HUES64 (cell line): ENCODE data around the gene NACAD.

ENCODE experiments used
- H3K27ac ChIP-seq: 2 replicates; pipeline ENCODE4 v1.7.0; 2013; ENCODE audit warnings: low read depth, low read length, inconsistent platforms
- H3K27me3 ChIP-seq: 2 replicates; pipeline ENCODE4 v1.6.1; 2013; ENCODE audit warnings: mild to moderate bottlenecking, low read length; ENCODE audit not compliant: insufficient read depth
- H3K36me3 ChIP-seq: 2 replicates; pipeline ENCODE4 v1.6.1; 2013; ENCODE audit warnings: mild to moderate bottlenecking, low read length; ENCODE audit not compliant: insufficient read depth
- H3K4me1 ChIP-seq: 2 replicates; pipeline ENCODE4 v1.6.1; 2013; ENCODE audit warnings: mild to moderate bottlenecking, low read length, moderate library complexity; ENCODE audit not compliant: insufficient read depth
- H3K4me3 ChIP-seq: 2 replicates; pipeline ENCODE4 v1.5.1; 2013; ENCODE audit warnings: mild to moderate bottlenecking, low read length, moderate library complexity
- H3K9ac ChIP-seq: 2 replicates; pipeline ENCODE4 v1.6.1; 2013; ENCODE audit warnings: mild to moderate bottlenecking, low read depth, low read length
- H3K9me3 ChIP-seq: 2 replicates; pipeline ENCODE4 v1.6.1; 2013; ENCODE audit warnings: low read depth, low read length; ENCODE audit not compliant: insufficient read depth
- WGBS: fragments of 150-250, 120-280 bp; methylation state at CpG from one replicate; pipeline ENCODE4 v1.1.7; 2013; ENCODE audit warnings: missing lambda C conversion rate; 5-methylcytosine and 5-hydroxymethylcytosine counted together

NACAD gene

DNA sequence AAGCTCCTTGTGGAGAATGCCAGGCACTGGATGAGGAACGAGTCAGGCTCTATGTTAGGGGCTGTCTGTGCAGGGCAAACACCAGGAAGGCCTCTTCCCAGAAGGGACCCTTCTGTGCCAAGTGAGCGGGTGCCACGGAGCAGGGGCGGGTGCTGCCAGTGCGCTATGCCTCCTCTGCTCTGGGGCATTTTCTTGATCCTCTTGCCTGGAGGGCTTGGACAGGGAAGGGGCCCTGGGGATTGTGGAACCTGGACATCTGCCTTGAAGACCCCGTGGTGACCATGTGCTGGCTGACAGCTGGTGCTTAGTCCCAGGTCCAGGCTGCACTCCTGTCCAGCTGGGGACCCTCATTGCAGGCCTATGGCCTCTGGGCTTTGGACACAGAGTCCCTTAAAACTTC is 38.2 kb upstream of the NACAD start:
- peaks cover 13% of the 10 kb centered on the region for H3K4me1 ChIP-seq
- no peak overlapping the region for H3K4me3 ChIP-seq
- no peak overlapping the region for H3K9ac ChIP-seq
- 81% methylated on average over 6 of the region's 6 CpGs for WGBS
- H3K9me3 ChIP-seq, result no peaks in the 10 kb centered on the region
- no peak overlapping the region for H3K27ac ChIP-seq
- H3K27me3 ChIP-seq, result no peaks in the 10 kb centered on the region
- no peaks in the 10 kb centered on the region for H3K36me3 ChIP-seq

GRCh38 chr7:45126201-45126600 is 37.4 kb upstream of the NACAD start:
- WGBS, result 90% methylated on average over 6 of the region's 6 CpGs
- H3K4me1 ChIP-seq, result peaks cover 13% of the 10 kb centered on the region
- no peak overlapping the region for H3K27ac ChIP-seq
- H3K9ac ChIP-seq, result no peak overlapping the region
- H3K27me3 ChIP-seq, result no peaks in the 10 kb centered on the region
- no peak overlapping the region for H3K4me3 ChIP-seq
- H3K36me3 ChIP-seq, result no peaks in the 10 kb centered on the region
- no peaks in the 10 kb centered on the region for H3K9me3 ChIP-seq

GRCh38 chr7:45125193-45125904 is 36.6 kb upstream of the NACAD start:
- Histone ChIP-seq H3K27me3 (no peaks in the 10 kb centered on the region), H3K9ac (no peak overlapping the region), H3K36me3 (no peaks in the 10 kb centered on the region), H3K9me3 (no peaks in the 10 kb centered on the region), H3K27ac (no peak overlapping the region), H3K4me1 (peaks cover 13% of the 10 kb centered on the region), H3K4me3 (no peak overlapping the region)
- 93% methylated on average over 10 of the region's 11 CpGs for WGBS

- 0 out of 2 replicates have a peak overlapping the region, but pooled peaks have one; percentile 25 for H3K9ac ChIP-seq
- no peaks in the 10 kb centered on the region for H3K36me3 ChIP-seq
- H3K27me3 ChIP-seq, result no peaks in the 10 kb centered on the region
- peaks cover 13% of the 10 kb centered on the region for H3K4me1 ChIP-seq
- no peak overlapping the region for H3K4me3 ChIP-seq
- 22% methylated on average over 12 of the region's 12 CpGs for WGBS
- H3K9me3 ChIP-seq, result no peaks in the 10 kb centered on the region
- no peak overlapping the region for H3K27ac ChIP-seq
These were observed 35.3 kb upstream of the NACAD start for GRCh38 chr7:45123913-45124710.

DNA sequence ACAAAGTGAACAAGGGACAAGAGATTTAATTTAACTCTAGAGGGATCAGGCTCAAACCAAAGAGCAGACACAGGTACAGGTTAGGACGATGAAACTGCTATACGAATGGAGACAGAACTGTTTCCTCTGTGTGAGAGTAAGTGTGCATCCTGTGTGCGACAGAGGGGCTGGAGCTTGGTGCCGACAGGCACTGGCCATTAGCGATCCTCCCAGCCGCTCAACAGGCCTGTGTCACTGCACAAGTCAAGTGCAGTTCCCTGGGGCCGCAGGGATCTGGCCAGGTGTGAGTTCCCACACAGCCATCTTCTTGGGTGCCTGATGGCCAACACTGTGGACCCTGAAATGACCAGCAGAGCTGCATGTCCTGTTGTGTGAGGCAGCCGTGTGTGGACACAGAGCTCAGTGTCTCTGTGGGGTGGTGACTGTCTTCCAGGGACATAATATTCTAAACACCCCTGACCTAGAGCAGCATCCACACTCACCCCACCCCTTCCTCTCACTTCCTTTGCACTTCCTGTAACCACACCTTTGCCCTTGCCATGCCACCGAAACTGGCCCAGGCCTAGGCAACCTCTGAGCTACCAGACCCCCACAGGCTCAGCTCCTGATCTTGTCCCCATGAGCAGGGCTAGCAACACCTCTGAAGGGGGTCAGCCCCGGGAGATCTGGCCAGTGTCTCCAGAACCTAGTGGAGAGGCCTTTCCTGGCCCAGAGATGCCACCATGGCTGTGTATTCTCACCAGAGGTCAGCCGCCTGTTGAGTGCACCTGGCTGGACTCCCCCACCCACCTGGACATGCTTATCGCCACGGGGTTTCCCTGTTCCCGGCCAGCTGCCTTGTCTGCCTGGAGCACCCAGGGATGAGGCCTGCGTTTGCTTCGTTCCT is 34.4 kb upstream of the NACAD start:
- H3K27ac ChIP-seq, result no peak overlapping the region
- 82% methylated on average over 16 of the region's 16 CpGs for WGBS
- H3K36me3 ChIP-seq, result no peaks in the 10 kb centered on the region
- no peaks in the 10 kb centered on the region for H3K27me3 ChIP-seq
- H3K4me1 ChIP-seq, result peaks cover 13% of the 10 kb centered on the region
- no peak overlapping the region for H3K4me3 ChIP-seq
- H3K9ac ChIP-seq, result no peak overlapping the region
- H3K9me3 ChIP-seq, result no peaks in the 10 kb centered on the region

DNA sequence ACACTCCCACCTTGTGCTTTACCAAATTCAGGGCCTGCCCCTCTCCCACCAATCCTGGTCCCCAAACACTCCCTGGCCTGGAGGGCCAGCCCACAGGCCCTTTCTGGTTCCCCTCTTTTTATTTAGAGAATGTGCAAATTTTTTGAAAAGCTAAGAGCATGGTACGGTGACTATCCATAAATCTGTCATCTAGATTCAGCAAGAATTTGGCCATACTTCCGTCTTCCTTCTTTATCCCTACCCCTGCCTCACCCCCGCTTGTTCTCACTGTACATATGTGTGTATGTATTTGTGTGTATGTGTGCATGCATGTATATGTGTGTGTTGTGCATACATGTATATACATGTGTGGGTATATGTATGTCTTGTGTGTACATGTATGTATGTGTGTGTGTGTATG is 30.8 kb upstream of the NACAD start:
- Histone ChIP-seq H3K9me3 (no peaks in the 10 kb centered on the region), H3K27me3 (peaks cover 14% of the 10 kb centered on the region), H3K36me3 (no peaks in the 10 kb centered on the region), H3K27ac (no peak overlapping the region), H3K9ac (no peak overlapping the region), H3K4me1 (peaks cover 12% of the 10 kb centered on the region), H3K4me3 (no peak overlapping the region)
- WGBS, result 100% methylated on average over 2 of the region's 3 CpGs

DNA sequence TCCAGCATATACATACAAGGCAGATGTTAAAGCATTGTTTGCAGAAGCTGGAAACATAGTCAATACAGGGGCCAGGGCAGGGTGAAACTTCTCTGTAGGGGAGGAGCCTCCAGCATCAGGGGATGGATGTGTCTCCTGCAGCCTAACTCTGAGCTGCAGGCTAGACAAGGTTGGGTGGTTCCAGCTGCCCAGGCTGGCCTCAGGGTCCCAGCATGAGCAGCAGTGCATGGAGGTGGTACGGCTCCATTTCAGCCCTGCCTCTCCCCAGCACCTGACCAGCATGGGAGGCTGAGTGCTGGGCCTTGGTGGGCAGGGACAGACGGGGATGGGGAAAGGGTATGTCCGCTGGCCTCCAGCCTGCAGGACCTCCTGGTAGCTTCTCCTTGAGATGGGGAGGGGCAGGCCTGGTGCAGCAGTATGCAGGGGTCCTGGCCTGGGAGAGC is 30.1 kb upstream of the NACAD start:
- H3K4me3 ChIP-seq, result no peak overlapping the region
- H3K36me3 ChIP-seq, result no peaks in the 10 kb centered on the region
- 76% methylated on average over 3 of the region's 3 CpGs for WGBS
- peaks cover 18% of the 10 kb centered on the region for H3K27me3 ChIP-seq
- H3K9me3 ChIP-seq, result no peaks in the 10 kb centered on the region
- H3K27ac ChIP-seq, result no peak overlapping the region
- peaks cover 6% of the 10 kb centered on the region; the same call in 1 of the 2 replicates for H3K4me1 ChIP-seq
- no peak overlapping the region for H3K9ac ChIP-seq

- 80% methylated on average over 3 of the region's 4 CpGs for WGBS
- H3K9me3 ChIP-seq, result no peaks in the 10 kb centered on the region
- no peak overlapping the region for H3K27ac ChIP-seq
- no peaks in the 10 kb centered on the region for H3K36me3 ChIP-seq
- H3K4me3 ChIP-seq, result no peak overlapping the region
- H3K9ac ChIP-seq, result no peak overlapping the region
- H3K4me1 ChIP-seq, result no peaks in the 10 kb centered on the region
- H3K27me3 ChIP-seq, result peaks cover 23% of the 10 kb centered on the region
These were observed 29.5 kb upstream of the NACAD start for GRCh38 chr7:45118292-45118691.

- Histone ChIP-seq H3K4me3 (no peak overlapping the region), H3K27me3 (peaks cover 27% of the 10 kb centered on the region), H3K36me3 (no peaks in the 10 kb centered on the region), H3K9me3 (no peaks in the 10 kb centered on the region), H3K9ac (no peak overlapping the region), H3K4me1 (no peaks in the 10 kb centered on the region), H3K27ac (no peak overlapping the region)
- WGBS, result 70% methylated on average over 4 of the region's 4 CpGs
These were observed 28.8 kb upstream of the NACAD start for GRCh38 chr7:45117582-45117981.

DNA sequence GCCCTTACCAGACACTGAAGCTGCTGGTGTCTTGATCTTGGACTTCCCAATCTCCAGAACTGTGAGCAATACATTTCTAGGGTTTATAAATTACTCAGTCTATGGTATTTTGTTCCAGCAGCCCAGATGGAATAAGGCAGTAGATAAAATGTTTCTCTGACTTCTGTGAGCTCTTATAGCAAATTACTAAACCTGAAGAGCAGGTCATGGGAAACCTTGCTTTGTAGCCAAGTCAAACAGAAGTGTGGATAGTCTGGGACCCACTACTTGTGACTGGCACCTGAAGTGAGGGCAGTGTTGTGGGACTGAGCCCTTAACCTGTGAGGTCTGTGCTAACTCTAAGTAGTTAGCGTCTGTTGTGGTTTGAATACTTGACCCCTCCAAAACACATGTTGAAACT is 27.3 kb upstream of the NACAD start:
- WGBS, result 100% methylated on average over 1 of the region's 1 CpG
- Histone ChIP-seq H3K9ac (no peak overlapping the region), H3K27ac (no peak overlapping the region), H3K27me3 (peaks cover 27% of the 10 kb centered on the region), H3K4me1 (no peaks in the 10 kb centered on the region), H3K36me3 (no peaks in the 10 kb centered on the region), H3K9me3 (no peaks in the 10 kb centered on the region), H3K4me3 (no peak overlapping the region)

GRCh38 chr7:45114926-45115325 is 26.2 kb upstream of the NACAD start:
- no peak overlapping the region for H3K4me3 ChIP-seq
- H3K27me3 ChIP-seq, result peaks cover 27% of the 10 kb centered on the region
- no peaks in the 10 kb centered on the region for H3K9me3 ChIP-seq
- no peak overlapping the region for H3K27ac ChIP-seq
- no peak overlapping the region for H3K9ac ChIP-seq
- H3K36me3 ChIP-seq, result no peaks in the 10 kb centered on the region
- no peaks in the 10 kb centered on the region for H3K4me1 ChIP-seq
